Measurements from ENCODE around the gene OTOGL.

DNA sequence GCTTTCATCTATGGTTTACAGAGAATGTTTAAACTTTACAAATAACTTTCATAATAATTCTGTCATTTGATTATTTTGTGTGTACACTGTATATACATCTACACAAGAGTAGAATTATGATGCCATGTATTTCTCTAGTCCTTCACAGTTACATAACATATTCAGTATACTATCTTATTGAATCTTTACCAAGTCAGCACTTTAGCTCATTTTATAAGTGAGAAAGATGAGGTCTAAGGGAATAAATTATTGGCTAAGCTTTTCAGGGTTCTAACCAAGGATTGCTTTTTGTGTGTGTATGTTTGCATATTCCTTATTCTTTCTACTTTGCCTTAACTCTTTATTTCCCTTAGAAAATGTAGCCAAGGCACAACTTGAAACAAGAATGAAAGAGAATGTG lies 260.4 kb downstream of the OTOGL start:
- TF ChIP-seq, protein P1, sequence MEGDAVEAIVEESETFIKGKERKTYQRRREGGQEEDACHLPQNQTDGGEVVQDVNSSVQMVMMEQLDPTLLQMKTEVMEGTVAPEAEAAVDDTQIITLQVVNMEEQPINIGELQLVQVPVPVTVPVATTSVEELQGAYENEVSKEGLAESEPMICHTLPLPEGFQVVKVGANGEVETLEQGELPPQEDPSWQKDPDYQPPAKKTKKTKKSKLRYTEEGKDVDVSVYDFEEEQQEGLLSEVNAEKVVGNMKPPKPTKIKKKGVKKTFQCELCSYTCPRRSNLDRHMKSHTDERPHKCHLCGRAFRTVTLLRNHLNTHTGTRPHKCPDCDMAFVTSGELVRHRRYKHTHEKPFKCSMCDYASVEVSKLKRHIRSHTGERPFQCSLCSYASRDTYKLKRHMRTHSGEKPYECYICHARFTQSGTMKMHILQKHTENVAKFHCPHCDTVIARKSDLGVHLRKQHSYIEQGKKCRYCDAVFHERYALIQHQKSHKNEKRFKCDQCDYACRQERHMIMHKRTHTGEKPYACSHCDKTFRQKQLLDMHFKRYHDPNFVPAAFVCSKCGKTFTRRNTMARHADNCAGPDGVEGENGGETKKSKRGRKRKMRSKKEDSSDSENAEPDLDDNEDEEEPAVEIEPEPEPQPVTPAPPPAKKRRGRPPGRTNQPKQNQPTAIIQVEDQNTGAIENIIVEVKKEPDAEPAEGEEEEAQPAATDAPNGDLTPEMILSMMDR (IDR thresholded peaks at IDR 0.05), result no peak
- TF ChIP-seq POLR2A (IDR thresholded peaks at IDR 0.05), result no peak
